HG03135 (cell line): ENCODE data around the gene WFDC8.

Experiments used
- ATAC-seq: cut with Tn5 transposase; IDR thresholded peaks from one replicate; pipeline ENCODE4 v1.9.1; 2021; ENCODE audit warnings: mild to moderate bottlenecking, moderate library complexity; ENCODE audit not compliant: unreplicated experiment

Gene WFDC8

GRCh38 chr20:45550765-45551164 is 28.3 kb downstream of the WFDC8 start:
- ATAC-seq, result no peak

- ATAC-seq, result no peak
These were observed 30.7 kb downstream of the WFDC8 start for GRCh38 chr20:45548410-45548809.

DNA sequence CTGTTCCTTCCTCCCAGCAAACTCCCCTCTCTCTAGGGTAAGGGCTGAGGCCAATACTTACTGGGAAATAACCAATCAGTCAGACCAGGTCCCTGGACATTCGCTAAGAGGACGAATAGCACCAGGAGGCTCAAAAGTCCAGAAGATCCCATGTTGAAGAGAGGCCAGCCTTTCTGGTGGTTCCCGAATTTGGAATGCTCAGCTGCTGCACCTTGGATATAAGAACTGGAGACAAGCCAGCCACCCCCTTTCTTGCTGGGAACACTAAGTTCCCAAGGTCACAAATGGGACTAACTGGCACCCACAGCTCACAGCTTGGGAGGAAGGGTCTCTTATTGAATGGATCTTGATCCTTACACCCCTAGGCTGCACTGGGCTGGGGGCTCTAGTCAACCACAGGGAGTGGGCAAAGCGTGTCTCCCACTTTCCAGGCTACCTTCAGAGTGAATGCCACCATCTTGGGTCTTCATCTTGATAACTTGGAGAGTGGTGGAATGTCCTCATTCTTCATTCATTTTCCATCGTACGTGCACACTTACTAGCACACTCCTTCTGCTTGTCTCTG is 31.8 kb downstream of the WFDC8 start, which contains the start of gene EPPIN:
TSS of gene EPPIN (minus strand) at position 196 of the 565 bp plus-strand sequence. CDS start at position 152, 44 bp downstream.
- ATAC-seq, result no peak

DNA sequence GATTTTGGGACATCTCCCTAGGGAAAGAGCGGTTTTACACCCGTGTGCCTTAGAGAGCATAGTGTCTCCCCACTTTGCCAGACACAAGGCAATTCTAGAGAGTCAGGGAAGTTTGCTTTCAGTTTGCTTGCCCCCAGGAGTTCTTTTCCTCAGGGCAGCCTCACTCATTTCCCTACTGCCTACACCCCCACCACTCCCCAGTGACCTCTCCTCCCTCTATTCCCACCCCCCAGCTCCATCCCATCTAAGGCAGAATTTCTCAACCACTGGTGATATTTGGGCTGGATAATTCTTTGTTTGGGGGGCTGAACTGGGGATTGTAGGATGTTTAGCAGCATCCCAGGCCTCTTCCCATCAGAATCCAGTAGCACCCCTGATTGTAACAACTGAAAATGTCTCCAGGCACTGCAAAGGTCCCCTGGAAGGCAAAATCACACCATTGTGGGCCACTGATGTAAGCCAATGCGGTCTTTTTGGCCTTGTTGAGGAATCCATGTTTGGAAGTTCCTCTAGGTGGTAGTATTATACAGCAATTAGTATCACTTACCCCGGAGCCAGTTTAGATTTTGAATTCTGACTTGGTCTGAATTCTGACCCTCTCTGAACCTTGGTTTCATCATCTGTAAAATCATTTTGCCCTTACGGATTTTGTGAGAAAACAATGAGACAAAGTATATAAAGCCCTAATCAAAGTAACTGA is 33.2 kb downstream of the WFDC8 start:
- ATAC-seq, result no peak

- ATAC-seq, result no peak
These were observed 33.7 kb downstream of the WFDC8 start for GRCh38 chr20:45545351-45545750.

GRCh38 chr20:45539382-45539781 is 39.7 kb downstream of the WFDC8 start, which contains the start of gene WFDC6:
Gene WFDC6, minus strand, starts transcription at chr20:45539482. Its CDS starts 75 bp downstream, at chr20:45539407.
- no peak for ATAC-seq

DNA sequence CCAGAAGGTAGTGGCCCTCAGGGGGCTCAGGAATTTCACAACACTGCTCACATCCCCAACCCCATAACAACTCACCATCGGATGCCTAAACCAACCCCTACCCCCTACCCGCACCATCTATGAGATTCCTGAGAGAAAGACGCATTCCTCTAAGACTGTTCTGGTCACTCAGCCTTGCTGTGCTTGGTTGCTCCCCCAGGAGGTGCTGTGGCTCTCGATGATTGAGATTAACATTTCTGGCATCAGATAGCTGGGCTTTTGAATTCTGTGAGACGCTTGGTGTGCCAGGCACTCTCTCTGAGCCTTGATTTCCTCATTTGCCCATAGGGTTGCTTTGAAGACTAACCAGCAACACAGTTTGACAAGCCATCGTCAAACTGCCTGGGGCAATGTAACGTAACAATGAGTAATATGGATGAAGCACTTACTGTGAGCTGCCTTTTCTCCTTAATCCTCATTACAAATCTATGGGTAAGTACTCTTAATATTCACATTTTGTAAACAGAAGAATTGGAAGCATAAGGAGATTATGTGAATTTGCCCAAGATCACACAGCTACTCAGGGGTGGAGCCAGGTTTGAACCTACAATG is 40.8 kb downstream of the WFDC8 start:
- no peak for ATAC-seq

DNA sequence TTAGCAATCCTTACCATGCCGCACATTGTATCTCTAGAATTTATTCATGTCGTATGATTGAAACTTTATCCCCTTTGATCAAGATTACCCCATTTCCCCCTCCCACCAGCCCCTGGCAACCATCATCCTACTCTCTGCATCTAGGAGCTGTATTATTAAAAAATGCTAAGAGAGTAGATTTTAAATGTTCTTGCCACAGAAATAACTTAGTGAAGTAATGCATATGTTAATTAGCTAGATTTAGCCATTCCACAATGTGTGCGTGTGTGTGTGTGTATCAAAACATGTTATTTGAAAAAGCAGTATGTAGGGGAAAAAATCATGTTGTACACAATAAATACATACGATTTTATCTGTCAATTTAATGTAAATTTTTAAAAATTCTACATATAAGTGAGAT is 51.8 kb downstream of the WFDC8 start:
- no peak for ATAC-seq

GRCh38 chr20:45523821-45524220 is 55.3 kb downstream of the WFDC8 start:
- ATAC-seq, result no peak

- ATAC-seq, result no peak
These were observed 60.8 kb downstream of the WFDC8 start for GRCh38 chr20:45518282-45518681.

- no peak for ATAC-seq
These were observed 63.8 kb downstream of the WFDC8 start, which contains the start of gene SPINT3 for GRCh38 chr20:45515147-45515913. Gene SPINT3, minus strand, starts transcription at chr20:45515622. Its CDS starts 14 bp downstream, at chr20:45515608.

DNA sequence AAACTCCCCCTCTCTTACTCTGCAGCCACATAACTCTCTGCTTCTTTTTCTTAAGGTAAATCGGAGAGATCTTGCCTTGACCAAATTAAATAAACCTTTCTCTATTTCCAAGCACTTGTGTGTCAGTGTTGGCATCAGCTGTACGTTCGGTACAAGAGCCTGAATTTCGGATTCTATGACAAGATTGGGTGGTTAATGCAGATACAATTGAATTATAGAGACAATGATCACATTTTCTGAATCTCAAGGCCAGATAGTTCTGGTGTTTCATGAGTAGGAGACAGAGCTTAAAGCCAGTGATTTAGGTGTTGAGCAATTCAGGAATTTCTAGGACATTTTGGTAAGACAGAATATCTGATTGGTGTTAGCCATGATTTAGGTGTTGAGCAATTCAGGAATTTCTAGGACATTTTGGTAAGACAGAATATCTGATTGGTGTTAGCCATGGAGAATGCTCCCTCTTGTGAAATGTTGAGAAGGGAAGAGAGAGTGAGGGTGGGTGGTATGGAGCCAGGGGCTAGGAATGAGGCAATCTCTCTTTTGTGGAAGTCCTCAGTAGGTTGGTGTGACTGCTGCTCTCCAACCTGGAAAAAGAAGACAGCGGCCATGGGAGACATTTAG is 68.7 kb downstream of the WFDC8 start:
- ATAC-seq, result no peak

DNA sequence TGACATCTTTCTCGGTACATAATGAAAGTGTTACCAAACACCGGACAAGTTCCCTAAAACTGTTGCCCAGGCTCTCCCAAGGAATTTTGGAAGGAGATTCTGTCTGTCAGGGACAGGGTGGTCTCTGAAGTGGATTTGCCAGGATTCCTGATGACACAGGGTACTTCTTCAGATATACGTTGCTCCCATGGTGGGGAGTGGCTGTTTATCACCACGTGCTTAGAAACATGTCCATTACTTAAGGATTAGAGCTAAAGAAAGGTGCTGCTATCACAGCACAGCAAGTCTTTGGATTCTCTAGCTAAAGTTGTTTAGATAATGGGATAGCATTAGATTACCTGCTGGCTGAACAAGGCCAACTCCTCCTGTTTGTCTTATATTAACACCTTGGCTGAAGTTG is 70.0 kb downstream of the WFDC8 start:
- no peak for ATAC-seq

DNA sequence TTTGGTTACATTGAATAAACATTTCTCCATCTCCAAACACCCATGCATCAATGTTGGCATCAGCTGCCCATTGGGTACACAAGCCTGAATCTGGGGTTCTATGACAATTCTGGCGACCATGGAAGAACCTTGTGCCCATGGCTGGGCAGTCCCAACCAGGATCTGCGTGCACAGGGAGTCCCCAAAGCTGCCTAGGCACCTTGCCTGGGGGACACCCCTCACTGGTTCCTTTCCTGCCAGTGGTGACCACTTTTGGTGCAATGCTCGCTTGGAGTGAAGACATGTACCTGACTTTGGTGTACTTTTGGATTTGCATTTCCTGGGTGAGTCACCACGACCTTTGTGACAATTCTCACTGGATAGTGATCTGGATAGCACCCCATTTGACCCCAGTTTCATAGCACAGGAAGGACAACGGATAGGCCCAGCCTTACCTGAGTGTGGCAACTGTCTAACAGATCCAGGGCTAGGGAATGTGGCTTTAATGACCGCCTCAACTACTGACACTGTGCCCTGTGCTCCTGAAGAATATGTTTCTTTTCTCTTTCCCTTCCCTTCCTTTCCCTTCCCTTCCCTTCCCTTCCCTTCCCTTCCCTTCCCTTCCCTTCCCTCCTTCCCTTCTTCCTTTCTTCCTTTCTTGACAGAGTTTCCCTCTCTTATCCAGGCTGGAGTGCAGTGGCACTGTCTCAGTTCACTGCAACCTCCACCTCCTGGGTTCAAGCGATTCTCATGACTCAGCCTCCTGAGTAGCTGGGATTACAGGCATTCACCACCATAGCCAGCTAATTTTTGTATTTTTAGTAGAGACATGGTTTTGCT is 70.8 kb downstream of the WFDC8 start:
- ATAC-seq, result no peak

- no peak for ATAC-seq
These were observed 71.9 kb downstream of the WFDC8 start for GRCh38 chr20:45507011-45507820.

DNA sequence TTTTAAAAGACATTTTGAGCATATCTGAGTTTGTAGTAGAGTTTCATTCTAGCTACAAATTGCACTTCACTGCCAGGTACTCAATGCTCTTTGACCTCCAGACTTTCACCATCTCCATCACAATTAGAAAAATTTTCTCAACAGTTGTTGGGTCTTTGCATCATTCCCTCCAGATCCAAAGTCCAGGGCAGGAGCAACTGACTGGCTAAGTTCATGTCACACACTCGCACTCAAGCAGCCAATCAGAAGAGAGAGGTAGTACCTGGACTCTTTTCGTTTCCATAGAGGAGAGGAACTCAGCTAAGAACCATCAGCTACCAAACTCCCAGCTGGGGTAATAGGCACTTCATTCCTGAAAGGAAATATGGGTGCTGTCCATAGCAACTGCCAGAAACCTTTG is 72.7 kb downstream of the WFDC8 start:
- no peak for ATAC-seq

- ATAC-seq, result no peak
These were observed 75.7 kb downstream of the WFDC8 start for GRCh38 chr20:45503403-45503802.

GRCh38 chr20:45502561-45502960 is 76.5 kb downstream of the WFDC8 start:
- no peak for ATAC-seq
